GM21786 (cell line): ENCODE data around the gene MEGF9.
"Not testable (repeated sequence)": the region's sequence is repeated elsewhere in the genome, so short reads cannot be mapped to it uniquely, and the experiment has no call there.

Source experiments
- ATAC-seq: cut with Tn5 transposase; IDR thresholded peaks from one replicate; pipeline ENCODE4 v1.9.1; 2021; ENCODE audit not compliant: unreplicated experiment

Gene MEGF9

DNA sequence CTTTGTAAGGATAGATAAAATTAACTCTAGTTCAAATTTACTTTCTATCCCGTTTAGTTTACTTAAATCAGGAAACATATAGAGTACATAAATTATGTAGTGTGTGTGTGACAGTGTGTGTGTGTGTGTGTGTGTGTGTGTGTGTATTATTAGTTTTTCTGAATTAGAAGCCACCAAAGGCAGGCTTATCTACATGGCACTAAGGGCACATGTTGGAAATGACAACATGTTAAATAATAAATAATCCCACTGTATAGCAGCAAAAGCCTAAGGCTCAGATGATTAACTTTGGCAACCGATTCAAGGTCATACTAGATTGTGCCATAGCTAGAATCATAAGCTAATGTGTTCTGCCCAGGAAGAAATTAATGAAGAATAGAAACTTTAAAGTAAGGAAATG lies 54.6 kb downstream of the MEGF9 start:
- ATAC-seq, result no peak

DNA sequence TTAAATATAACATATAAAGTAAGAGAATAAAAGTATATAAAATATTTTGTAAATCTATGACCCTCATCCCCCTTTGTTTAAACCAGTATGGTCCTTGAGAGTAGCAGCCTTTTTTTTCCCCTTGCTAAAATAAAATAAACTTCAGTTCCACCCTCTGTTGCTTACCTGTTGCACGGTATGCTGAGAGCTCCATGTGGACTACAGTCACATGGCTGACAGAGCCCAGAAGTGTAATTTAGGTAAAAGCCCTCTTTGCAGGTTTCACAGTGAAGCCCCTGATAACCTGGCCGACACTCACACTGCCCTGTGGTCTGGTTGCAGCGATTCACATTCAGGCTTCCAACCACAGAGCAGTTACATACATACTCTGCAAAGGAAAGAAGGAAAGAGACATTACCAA lies 55.1 kb downstream of the MEGF9 start:
- no peak for ATAC-seq

DNA sequence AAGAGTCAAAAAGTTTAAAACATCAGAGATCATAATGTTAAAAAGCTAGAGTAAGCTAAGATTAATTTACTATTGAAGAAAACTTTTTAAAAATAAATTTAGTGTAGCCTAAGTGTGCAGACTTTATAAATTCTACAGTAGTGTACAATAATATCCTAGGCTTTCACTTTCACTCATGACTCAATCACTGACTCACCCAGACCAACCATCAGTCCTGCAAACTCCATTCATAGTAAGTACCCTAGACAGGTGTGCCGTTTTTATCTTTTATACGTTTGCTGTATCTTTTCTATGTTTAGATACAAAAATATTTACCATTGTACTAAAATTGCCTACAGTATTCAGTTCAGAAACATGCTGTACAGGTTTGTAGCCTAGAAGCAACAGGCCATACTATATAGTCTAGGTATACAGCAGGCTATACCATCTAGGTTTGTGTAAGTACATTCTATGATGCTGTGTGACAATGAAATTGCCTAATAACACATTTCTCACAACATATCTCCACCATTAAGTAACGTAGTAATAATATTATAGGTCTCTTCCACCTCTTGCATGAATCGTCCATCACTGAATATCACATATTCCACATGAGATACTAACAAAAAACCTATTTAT lies 59.2 kb downstream of the MEGF9 start:
- ATAC-seq, result no peak

DNA sequence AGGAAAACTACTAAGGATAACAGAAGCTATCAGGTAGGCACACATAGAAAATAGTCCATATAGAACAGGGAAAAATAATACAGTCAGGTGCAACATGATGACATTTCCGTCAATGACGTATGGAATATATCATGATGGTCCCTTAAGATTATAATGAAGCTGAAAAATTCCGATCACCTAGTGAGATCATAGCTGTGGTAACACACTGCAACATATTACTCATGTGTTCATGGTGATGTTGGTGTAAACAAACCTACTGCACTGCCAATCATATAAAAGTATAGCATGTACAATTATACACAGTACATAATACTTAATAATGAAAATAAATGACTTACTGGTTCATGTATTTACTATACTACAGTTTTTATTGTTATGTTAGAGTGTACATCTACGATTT lies 60.0 kb downstream of the MEGF9 start:
- ATAC-seq, result no peak

DNA sequence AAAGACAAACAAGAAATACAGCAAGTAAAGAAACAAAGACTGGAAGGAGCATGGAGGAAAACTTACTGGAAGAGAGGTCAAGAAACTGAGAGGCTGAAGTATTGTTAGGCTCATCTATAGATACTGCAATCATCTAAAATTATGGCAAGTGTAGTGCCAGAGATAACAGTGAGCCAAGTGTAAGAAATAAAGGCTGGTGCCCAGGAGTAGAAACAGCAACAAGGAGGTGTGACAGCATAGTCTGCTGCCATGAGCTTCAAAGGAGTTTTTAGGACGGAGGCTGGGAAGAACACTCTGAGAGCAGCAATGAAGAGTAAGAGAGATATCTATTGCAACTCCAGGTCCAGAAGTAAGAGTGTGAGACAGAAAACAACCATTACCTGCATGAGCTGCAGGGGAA lies 60.5 kb downstream of the MEGF9 start:
- no peak for ATAC-seq

DNA sequence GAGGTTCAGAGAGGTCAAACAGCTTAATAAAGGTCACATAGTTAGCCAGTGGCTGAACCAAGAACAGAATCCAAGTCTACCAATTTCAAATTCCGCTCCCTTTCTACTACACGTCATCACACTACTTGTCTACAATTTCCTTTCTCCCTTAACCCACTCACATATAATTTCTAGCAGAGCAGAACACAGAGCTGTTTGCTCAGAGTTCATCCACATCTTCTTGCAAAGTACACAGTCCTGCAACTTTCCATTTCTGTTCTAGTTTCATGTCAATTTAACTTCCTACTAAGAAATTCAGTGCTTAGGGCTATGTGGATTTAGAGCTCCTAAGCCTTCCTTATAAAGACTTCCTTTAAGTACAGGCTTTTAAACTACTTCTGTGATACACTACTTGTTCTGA lies 61.3 kb downstream of the MEGF9 start:
- no peak for ATAC-seq

DNA sequence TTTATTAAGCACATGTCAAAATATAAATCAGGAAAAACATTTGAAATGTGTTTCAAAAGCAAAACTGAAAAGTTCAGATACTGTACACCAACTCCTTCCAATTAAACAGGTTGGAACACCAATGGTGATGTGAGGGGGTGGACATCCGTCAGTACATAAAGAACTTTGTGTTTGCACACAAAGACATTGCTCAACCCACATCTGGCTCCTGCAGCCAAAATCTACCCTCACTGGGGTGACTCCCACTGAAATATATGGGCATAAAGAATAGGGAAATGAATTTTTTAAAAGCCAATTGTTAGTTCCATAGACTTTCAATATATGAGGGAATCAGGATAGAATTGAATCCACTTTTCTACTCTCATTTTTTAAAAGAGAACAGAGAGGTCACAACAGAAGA lies 63.9 kb downstream of the MEGF9 start:
- ATAC-seq, result no peak

DNA sequence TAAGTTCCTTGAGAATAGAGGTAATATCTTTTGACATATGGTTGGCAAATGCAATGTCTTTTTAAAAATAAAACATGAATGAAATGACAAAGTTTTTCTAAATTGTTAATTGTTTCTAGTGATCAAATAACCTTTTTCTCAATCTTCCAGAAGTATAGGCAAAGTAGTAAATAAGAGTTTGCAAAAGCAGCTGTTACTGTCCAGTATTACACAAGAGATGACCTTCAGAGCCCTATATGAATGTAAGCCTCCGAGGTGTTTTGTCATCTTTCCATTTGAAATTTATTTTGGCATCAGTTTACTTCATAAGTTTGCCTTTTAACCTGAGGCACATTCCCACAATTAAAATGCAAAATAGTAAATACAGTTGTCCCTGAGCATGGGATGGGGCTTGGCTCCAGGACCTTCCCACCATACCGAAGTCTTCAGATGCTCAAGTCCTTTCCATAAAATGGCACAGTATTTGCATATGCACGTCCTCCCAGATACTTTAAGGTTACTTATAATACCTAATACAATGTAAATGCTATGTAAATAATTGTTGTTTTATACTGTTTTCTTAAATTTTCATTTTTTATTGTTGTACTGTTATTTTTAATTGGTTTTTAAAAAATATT lies 65.6 kb downstream of the MEGF9 start:
- no peak for ATAC-seq

DNA sequence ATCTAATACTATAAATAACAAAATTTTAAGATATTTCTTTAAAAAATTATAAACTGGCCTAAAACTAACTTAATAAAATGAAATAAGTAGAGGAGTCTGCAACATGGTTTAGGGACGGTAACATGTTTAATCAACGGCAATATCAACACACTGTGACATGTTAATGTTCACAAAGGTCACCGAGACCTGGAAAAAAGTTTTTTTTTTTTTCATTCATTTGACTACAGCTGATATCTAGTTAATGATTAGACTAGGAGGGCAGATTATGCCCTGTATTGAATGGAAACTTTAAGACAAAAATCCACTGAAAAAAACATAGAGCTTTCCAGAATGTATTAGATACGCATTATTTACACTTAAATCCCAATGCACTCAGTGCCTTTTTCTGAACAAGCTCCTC lies 67.3 kb downstream of the MEGF9 start:
- ATAC-seq, result no peak

DNA sequence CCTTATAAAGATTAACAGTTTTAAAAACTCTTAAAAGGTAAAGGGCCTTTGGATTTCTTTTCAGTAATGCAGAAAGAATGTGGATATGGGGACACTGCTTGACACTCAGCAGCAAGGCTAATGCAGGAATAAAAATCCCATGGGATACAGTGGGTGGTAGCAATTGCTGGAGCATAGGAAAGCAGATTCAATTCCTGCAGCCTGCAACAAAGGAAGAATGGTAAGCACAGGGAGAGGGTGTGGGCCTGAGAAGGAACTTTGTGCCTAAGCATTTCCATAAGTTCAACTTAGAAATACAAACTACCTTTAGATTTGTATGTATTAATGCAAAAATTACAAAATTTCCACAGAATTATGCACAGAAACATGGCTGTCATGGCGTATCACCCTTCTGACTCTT lies 68.5 kb downstream of the MEGF9 start:
- ATAC-seq, result no peak

DNA sequence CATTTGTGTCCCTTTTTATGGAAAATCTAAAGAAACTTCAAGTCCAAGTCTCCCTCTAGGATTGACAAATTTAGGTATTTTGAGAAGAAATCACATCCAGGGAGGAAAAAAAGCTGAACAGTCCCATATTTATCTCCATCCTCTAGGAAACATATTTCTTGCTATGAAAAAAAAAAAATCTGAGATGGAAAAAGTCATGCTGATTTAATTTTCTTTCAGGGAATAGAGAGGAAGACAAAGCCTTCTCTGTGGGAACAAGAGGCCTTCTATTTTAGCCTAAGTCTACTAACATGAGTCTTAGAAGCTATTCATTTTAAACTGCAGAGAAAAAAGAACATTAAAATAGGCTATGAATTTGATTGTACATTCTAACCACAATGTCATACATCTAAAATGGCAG lies 71.2 kb downstream of the MEGF9 start:
- no peak for ATAC-seq

DNA sequence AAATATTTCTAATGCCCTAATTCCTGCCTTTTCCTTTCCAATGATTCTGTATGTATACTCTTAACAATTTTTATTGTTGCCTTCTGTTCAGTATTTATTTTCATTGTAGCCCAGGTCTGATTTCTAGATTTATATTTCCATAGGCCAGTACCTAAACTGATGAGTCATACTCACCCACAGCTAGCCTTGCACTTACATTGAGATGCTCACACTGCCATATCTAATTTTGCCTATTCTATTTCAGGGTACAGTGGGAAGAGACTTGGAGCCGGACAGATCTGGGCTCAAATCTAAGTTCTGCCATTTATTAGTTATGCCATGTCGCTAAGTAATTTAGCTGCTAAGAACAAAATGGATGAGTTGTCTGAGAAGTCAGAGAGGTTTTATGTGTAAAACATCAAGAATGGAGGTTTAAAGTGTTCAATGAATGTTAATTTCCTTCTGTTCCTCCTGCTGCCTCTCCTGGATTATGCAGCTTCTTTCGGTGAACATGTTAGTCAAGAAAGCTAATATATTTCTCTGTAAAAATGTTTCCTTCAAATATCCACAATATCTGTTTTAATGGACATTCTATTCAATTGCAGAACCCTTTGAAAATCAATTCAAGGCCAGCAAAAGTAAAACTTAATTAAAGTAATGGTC lies 72.0 kb downstream of the MEGF9 start:
- no peak for ATAC-seq

DNA sequence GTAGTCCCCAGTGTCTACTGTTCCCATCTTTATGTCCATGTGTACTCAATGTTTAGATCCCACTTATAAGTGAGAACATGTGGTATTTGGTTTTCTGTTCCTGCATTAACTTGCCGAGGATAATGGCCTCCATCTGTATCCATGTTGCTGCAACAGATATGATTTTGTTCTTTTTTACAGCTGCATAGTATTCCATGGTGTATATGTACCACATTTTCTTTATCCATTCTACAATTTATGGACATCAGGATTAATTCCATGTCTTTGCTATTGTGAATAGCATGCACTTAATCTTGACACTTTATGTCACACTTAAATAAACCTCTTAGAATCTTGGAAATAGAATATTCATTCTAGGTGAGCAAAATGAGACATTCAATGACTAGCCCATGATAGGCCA lies 73.4 kb downstream of the MEGF9 start:
- ATAC-seq, result not testable (repeated sequence)

DNA sequence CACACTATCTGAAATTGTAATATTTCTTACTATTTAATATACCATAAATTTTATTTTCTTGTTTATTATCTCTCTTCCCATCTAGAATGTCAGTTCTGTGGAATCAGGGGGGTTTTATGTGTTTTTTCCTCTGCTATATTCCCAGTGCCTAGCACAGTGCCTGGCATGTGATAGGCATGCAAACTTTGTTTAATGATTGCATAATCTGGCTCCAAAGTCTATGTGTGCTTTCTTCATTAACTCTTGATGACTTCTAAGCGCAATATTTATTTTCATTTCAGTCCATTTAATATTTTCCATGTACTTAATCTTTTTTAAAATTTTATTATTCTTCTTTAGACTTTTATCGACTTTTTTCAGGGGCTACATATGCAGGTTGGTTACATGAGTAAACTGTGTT lies 73.9 kb downstream of the MEGF9 start:
- no peak for ATAC-seq

DNA sequence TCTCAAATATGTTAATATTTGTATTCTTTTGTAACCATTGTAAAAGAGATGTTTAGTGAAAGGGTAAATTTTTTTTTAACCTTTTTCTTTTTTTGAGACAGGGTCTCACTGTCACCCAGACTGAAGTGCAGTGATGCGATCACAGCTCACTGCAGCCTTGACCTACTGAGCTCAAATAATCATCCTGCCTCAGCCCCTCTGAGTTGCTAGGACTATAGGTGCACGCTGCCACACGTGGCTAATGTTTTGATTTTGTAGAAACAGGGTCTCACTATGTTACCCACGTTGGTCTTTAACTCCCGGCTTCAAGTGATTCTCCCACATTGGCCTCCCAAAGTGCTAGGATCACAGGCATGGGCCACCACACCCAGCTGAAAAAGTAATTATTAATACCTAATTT lies 76.4 kb downstream of the MEGF9 start:
- ATAC-seq, result no peak

DNA sequence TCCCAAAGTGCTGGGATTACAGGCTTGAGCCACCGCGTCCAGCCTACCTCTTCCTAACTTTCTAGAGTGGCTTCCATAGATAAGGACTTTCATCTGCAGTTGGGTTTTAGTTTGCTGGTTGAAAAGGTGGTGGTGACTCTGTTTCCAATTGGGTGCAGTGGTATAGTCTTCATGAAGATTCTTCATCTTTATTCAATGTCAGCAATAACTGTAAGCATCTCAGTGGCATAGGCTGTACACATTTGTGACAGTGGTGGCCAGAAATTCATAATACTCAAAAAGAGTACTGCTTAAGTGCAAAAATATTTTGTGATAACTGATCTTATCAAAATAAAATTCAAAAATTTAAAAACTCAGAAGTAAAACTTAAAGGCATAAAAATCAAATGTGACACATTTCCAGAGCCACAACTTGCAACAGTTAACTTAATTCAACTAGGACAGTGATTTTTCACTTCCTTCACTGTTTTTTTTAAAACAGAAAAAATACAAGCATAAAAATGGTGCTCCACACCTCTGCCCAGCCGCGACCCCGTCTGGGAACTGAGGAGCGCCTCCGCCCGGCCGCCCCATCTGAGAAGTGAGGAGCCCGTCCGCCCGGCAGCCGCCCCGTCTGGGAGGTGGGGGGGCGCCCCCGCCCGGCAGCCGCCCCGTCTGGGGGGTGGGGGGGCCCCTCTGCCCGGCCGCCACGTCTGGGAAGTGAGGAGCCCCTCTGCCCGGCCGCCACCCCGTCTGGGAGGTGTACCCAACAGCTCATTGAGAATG lies 77.9 kb downstream of the MEGF9 start:
- ATAC-seq, result no peak

DNA sequence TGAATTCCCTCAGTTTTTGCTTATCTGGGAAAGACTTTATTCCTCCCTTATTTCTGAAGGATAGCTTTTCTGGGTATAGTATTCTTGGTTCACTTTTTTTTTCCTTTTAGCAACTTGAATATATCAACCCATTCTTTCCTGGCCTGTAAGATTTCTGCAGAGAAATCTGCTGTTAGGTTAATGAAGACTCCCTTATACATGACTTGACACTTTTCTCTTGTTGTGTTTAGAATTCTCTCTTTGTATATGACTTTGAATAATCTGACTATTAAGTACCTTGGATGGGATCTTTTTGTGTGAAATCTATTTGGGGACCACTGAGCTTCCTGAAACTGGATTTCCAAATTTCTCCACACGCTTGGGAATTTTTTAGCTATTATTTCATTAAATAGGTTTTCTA lies 79.3 kb downstream of the MEGF9 start:
- no peak for ATAC-seq

DNA sequence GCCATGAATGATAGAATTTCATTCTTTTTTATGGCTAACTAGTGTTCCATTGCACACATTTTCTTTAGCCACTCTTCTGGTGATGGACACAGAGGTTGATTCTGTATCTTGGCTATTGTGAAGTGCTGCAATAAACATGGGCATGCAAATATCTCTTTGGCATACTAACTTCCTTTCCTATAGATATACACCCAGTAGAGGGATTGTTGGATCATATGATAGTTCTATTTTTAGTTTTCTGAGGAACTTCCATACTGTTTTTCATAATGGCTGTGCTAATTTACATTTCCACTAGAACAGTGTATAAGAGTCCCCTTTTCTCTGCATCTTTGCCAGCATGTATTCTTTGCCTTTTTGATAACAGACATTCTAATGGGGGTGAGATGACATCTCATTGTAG lies 83.9 kb downstream of the MEGF9 start:
- no peak for ATAC-seq

DNA sequence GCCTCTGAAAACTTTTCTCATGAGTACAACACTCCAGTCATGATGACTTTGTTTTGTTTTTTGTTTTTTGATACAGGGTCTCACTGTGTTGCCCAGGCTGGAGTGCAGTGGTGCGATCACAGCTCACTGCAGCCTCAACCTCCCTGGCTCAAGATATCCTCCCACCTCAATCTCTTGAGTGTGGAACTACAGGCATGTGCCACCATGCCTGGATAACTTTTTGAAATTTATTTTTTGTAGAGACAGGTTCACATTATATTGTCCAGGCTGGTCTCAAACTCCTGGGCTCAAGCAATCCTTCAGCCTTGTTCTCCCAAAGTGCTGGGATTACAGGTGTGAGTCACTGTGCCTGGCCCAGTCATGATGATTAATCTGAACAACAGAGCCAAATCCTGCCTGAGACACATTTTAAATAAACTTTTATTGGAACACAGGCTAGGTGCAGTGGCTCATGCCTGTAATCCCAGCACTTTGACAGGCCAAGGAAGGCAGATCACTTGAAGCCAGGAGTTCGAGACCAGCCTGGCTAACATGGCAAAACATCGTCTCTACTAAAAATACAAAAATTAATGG lies 85.3 kb downstream of the MEGF9 start:
- ATAC-seq, result not testable (repeated sequence)

DNA sequence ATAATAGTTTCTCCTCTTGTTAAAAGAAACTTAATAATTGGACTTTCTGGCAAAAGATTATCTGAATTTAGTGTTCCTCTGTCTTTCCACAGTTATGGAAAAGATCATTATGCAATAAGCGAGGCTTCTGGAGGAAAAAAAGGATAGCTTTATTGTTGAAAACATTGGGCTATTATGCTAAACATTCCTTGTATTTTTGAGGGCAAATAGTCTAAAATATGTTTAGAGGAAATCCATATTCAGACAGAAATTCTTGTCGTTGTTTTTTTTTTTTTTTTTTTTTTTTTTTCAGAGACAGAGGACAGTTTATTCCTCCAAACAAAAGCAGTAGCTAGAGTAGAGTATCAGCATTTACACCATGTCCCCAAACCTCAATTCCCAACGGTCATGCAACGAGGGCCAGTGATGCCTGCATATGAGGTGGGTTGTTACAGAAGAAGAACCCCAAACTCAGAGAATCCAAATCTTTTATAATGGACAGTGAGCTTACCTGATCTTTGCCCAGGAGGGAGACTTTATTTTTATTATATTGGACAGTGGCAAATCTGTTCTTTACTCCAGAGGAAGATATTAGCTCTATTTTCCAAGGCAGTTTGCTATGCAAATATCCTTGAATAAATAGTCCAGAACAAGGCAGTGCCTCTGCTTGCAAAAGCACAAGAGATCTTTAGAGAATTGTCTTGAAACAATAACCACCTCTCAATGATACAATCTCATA lies 85.9 kb downstream of the MEGF9 start:
- no peak for ATAC-seq

DNA sequence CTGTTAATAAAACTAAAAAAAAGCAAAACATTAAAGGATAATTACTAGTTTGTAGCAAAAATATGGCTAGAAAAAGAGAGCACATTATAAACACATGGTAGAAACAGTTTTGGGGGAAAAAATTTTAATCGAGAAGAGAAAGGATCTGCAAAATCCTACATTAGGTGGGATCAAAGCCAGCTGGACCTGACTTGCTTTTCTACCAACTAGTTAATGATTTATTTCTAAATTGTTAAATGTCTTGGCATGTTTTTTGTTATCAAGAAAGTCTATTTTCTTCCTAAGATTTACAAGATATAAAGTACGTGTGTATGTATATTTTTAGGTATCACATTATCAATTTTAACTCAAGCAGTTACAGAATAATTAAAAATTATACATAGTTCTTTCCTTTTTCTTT lies 87.2 kb downstream of the MEGF9 start:
- ATAC-seq, result no peak
